Breast epithelium (tissue), 4 donors: ENCODE results near the gene BET1L. TPM values are rescaled to one million over a fixed set of nuclear protein-coding genes. Genes with fewer than 3 reads are reported as not detected.
A peak's percentile ranks its signal among the peaks of the same experiment; 100 is the strongest.
"Not testable (repeated sequence)": the region's sequence is repeated elsewhere in the genome, so short reads cannot be mapped to it uniquely, and the experiment has no call there.

Source experiments
- DNase-seq, 2 donors: peaks; one replicate each; pipeline ENCODE4 v3.0.0-alpha.2; 2019; ENCODE audit warnings: low spot score in 2 of 2
- H3K27ac ChIP-seq, 2 donors: fragments of 200-600 bp; sonication (generic) in 1 of 2; one replicate each; pipeline ENCODE4 v1.5.1; 2016 to 2019; ENCODE audit warnings: mild to moderate bottlenecking in 1 of 2
- H3K27me3 ChIP-seq, 2 donors: fragments of 200-600 bp; sonication (generic) in 1 of 2; one replicate each; pipeline versions ENCODE4 v1.5.1 to v1.6.0; 2017 to 2019; ENCODE audit warnings: control low read depth in 1 of 2, mild to moderate bottlenecking in 1 of 2
- H3K36me3 ChIP-seq: fragments of 200-600 bp; one replicate; pipeline ENCODE4 v1.5.1; 2019
- H3K4me1 ChIP-seq, 2 donors: fragments of 200-600 bp; sonication (generic); one replicate each; pipeline ENCODE4 v1.5.1; 2016 to 2019; ENCODE audit warnings: control low read depth in 1 of 2
- H3K4me3 ChIP-seq, 3 donors: fragments of 200-600 bp; sonication (generic); 1 replicate in 2 of 3; 2 replicates in 1 of 3; pipeline ENCODE4 v1.5.1; 2016 to 2019; ENCODE audit warnings: mild to moderate bottlenecking in 3 of 3, moderate library complexity in 2 of 3
- H3K9me3 ChIP-seq, 2 donors: fragments of 200-600 bp; sonication (generic) in 1 of 2; one replicate each; pipeline ENCODE4 v1.5.1; 2016 to 2019; ENCODE audit warnings: control low read depth in 1 of 2
- POLR2A ChIP-seq: fragments of 450-650 bp; IDR thresholded peaks from one replicate; pipeline ENCODE4 v1.6.1; 2016; ENCODE audit warnings: antibody characterized with exemption, mild to moderate bottlenecking, moderate library complexity
- POLR2AphosphoS5 ChIP-seq, 3 donors: sonication (generic); formaldehyde crosslinking; IDR thresholded peaks; one replicate each; pipeline ENCODE4 v1.6.1; 2017; ENCODE audit warnings: antibody characterized with exemption in 3 of 3
- intact Hi-C: fragments of 100-400 bp; cut with DNase I; formaldehyde crosslinking; loops from one replicate; pipeline ENCODE4 v1.15.1; 2023; ENCODE audit warnings: low total_unique reads
- total RNA-seq, 3 donors: library from RNA; depleted of rRNA; stranded (reverse); fragments of >200 nt; gene quantifications; one replicate each; pipeline ENCODE4 v1.1.0, GENCODE V29; 2016
- TF ChIP-seq, protein P1 (sequence below), 3 donors: fragments of 450-650 bp; IDR thresholded peaks; one replicate each; pipeline ENCODE4 v1.5.1; 2016 to 2017; ENCODE audit warnings: antibody characterized with exemption in 3 of 3, mild to moderate bottlenecking in 3 of 3, moderate library complexity in 3 of 3

The BET1L gene
- total RNA-seq, 3 donors from 2014 or later: 25.6 to 30.4 (median 28.5) TPM

DNA sequence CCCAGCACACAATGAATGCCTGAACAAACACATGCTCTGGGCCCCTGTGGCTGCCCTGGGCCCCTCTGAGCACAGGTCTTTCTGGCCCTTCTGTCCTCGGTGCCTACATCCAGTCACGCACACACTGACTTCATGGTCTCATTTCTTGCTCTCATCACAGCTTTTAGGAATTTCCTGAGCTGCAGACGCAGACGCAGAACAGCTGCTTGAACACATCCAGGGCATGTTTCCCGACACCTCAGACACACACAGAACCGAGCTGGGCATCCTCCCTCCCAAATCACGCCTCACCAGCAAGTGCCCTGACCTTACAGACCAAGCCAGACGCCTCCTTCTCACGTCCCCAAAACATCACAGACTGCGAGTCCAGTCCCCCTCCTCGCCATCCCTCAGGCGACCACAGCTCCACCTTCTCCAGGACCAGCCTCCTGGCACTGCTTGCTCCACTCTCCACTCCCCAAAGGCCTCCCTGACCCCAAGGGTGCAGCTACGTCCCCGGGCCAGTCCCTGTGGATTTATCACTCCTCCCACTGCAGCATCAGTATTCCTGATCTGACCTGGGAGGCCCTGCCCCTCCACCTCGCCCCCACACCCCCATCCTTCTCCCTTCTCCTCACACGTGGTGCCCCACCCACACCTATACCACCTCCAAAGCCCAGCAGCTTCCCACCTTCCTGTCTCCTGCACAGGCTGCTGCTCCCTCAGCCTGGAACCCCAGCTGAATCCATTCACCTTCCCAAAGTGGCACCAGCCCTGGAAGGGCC is 16.0 kb upstream of the BET1L start:
- TF ChIP-seq, protein P1, sequence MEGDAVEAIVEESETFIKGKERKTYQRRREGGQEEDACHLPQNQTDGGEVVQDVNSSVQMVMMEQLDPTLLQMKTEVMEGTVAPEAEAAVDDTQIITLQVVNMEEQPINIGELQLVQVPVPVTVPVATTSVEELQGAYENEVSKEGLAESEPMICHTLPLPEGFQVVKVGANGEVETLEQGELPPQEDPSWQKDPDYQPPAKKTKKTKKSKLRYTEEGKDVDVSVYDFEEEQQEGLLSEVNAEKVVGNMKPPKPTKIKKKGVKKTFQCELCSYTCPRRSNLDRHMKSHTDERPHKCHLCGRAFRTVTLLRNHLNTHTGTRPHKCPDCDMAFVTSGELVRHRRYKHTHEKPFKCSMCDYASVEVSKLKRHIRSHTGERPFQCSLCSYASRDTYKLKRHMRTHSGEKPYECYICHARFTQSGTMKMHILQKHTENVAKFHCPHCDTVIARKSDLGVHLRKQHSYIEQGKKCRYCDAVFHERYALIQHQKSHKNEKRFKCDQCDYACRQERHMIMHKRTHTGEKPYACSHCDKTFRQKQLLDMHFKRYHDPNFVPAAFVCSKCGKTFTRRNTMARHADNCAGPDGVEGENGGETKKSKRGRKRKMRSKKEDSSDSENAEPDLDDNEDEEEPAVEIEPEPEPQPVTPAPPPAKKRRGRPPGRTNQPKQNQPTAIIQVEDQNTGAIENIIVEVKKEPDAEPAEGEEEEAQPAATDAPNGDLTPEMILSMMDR (IDR thresholded peaks at IDR 0.05): no peak
- TF ChIP-seq POLR2A: no peak
- no peak for TF ChIP-seq POLR2AphosphoS5 (IDR thresholded peaks at IDR 0.05)
- intact Hi-C loops: no loop called here
- H3K4me3 ChIP-seq: no peak overlapping the region
- H3K9me3 ChIP-seq: no peaks in the 10 kb centered on the region
- H3K4me1 ChIP-seq: no peaks in the 10 kb centered on the region
- no peaks in the 10 kb centered on the region for H3K36me3 ChIP-seq
- DNase-seq: peak in 1 of 2 donors; percentile 30
- H3K27me3 ChIP-seq: no peaks in the 10 kb centered on the region
- H3K27ac ChIP-seq: no peak overlapping the region

DNA sequence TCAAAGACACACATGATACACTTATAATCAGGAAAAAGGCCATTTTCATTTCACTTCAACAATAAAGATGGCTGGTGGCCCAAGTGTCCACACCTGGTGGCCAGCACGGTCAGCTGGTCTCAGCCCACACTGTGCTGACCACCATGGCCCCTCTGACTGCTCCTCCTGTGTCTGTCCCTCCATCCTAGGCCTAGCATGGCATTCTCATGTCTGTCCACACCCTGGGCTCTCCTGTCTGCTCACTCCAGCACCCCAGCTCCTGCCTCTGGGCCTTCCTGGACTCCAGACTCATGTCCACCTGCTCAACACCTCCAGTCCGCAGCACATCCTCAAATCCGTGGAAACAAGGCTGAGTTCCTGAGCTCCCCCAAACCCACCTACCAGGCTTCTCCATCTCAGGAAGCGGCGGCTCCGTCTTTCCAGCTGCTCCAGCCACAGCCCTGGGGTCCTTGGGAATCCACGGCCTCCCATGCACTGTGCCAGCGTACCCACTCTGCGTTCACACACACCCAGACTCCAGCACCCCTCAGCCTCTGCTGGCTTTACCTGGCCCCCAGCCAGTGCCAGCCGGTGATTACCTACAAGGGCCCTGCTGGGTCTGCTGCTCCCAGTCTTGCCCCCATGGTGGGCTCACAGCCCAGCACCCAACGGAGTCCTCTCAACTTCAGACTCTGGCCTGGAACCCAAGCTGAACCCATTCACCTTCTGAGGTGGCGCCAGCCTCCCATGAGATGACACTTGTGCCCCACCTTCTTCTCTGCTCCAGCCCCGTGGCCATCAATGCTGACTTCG is 15.0 kb upstream of the BET1L start:
- Histone ChIP-seq H3K27ac (no peak overlapping the region), H3K27me3 (no peaks in the 10 kb centered on the region), H3K4me3 (no peak overlapping the region), H3K4me1 (no peaks in the 10 kb centered on the region), H3K36me3 (no peaks in the 10 kb centered on the region), H3K9me3 (no peaks in the 10 kb centered on the region)
- intact Hi-C loops: no loop called here
- DNase-seq: peak in 1 of 2 donors; percentile 45
- TF ChIP-seq POLR2AphosphoS5 (IDR thresholded peaks at IDR 0.05): no peak
- no peak for TF ChIP-seq POLR2A
- TF ChIP-seq, protein P1 (IDR thresholded peaks at IDR 0.05): no peak

GRCh38 chr11:221539-221938 is 14.3 kb upstream of the BET1L start:
- intact Hi-C loops: no loop called here
- H3K36me3 ChIP-seq: no peaks in the 10 kb centered on the region
- TF ChIP-seq, protein P1 (IDR thresholded peaks at IDR 0.05): no peak
- no peak for TF ChIP-seq POLR2A
- no peak for TF ChIP-seq POLR2AphosphoS5 (IDR thresholded peaks at IDR 0.05)
- H3K4me1 ChIP-seq: no peaks in the 10 kb centered on the region
- H3K4me3 ChIP-seq: no peak overlapping the region
- no peaks in the 10 kb centered on the region for H3K27me3 ChIP-seq
- no peaks in the 10 kb centered on the region for H3K9me3 ChIP-seq
- no peak overlapping the region for H3K27ac ChIP-seq
- peak in 1 of 2 donors; percentile 1 for DNase-seq

GRCh38 chr11:220641-221215 is 13.5 kb upstream of the BET1L start:
- H3K9me3 ChIP-seq, intact Hi-C loops, H3K36me3 ChIP-seq, H3K27ac ChIP-seq, DNase-seq, H3K4me1 ChIP-seq, H3K27me3 ChIP-seq, H3K4me3 ChIP-seq: not testable (repeated sequence)

DNA sequence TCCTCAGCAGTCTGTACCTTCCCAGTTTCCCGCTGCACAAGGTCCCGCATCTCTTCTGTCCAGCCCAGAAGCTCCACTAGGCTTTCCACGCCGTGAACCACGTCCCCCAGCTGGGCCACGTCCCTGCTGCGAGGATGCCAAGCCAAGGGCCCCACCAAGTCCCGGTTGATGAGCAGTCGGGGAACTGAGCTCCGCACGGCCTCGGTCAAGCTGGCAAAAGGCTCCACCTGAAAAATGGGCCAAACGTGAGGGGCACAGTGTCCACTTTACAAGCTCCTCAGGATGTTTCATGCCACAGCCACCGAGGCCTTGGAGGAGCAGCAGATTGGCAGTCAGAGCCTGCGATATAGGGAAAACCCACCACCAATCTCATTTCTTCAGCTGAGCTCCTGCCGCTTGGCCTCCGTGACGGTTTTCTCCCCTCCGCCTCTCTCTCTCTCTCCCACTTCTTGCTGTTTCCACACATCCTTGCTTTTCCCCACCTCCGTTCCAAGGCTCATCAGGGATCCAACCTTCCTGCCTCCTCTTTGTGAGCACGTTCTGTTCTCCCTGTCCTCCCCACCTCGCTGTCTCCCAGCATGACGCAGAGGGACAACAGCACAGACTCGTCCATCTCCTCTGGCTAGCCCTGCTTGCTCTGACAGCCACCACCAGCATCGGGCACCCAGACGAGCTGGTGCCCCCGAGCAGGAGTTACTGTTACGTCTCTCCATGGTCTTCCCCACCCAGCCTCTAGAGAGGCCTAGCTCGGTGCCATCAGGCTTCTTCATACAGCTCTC is 11.8 kb upstream of the BET1L start:
- peaks cover 4% of the 10 kb centered on the region for H3K36me3 ChIP-seq
- no peak overlapping the region for H3K4me3 ChIP-seq
- peak in 1 of 2 donors; percentile 46 for DNase-seq
- intact Hi-C loops: no loop called here
- no peaks in the 10 kb centered on the region for H3K27me3 ChIP-seq
- no peak for TF ChIP-seq POLR2AphosphoS5 (IDR thresholded peaks at IDR 0.05)
- TF ChIP-seq, protein P1 (IDR thresholded peaks at IDR 0.05): no peak
- no peak for TF ChIP-seq POLR2A
- no peak overlapping the region for H3K27ac ChIP-seq
- no peaks in the 10 kb centered on the region for H3K4me1 ChIP-seq
- no peaks in the 10 kb centered on the region for H3K9me3 ChIP-seq
